GM21381 (cell line): ENCODE data around the gene ELK4.
A peak's percentile ranks its signal among the peaks of the same experiment; 100 is the strongest.

ENCODE experiments used
- ATAC-seq: cut with Tn5 transposase; IDR thresholded peaks from one replicate; pipeline ENCODE4 v1.9.1; 2021; ENCODE audit warnings: mild to moderate bottlenecking, moderate library complexity; ENCODE audit not compliant: unreplicated experiment

ELK4 gene

GRCh38 chr1:205631768-205632668, at the start of gene ELK4:
Gene ELK4, minus strand, starts transcription at chr1:205632011. Its CDS starts 8,129 bp downstream, at chr1:205623882.
- ATAC-seq = peak; percentile 82

- ATAC-seq = no peak
Measured at GRCh38 chr1:205681364-205681763, 49.6 kb upstream of the ELK4 start.

- no peak for ATAC-seq
Measured at GRCh38 chr1:205680073-205680851, 48.5 kb upstream of the ELK4 start, which contains the start of gene SLC45A3. Gene SLC45A3, minus strand, starts transcription at chr1:205680509. Its CDS starts 15,853 bp downstream, at chr1:205664656.

GRCh38 chr1:205678286-205679111, 46.7 kb upstream of the ELK4 start:
- no peak for ATAC-seq

GRCh38 chr1:205677167-205677566, 45.4 kb upstream of the ELK4 start:
- ATAC-seq = no peak

GRCh38 chr1:205676597-205676996, 44.8 kb upstream of the ELK4 start:
- ATAC-seq = no peak

- ATAC-seq = no peak
Measured at GRCh38 chr1:205676002-205676401, 44.2 kb upstream of the ELK4 start.

- ATAC-seq = no peak
Measured at GRCh38 chr1:205675247-205675646, 43.4 kb upstream of the ELK4 start.

- ATAC-seq = no peak
Measured at GRCh38 chr1:205672970-205673369, 41.2 kb upstream of the ELK4 start.

- ATAC-seq = no peak
Measured at GRCh38 chr1:205672395-205672889, 40.6 kb upstream of the ELK4 start.

- ATAC-seq = no peak
Measured at GRCh38 chr1:205670611-205671430, 39.0 kb upstream of the ELK4 start.

GRCh38 chr1:205670150-205670446, 38.3 kb upstream of the ELK4 start:
- ATAC-seq = no peak

GRCh38 chr1:205669341-205670149, 37.7 kb upstream of the ELK4 start:
- no peak for ATAC-seq

- ATAC-seq = no peak
Measured at GRCh38 chr1:205668951-205669340, 37.1 kb upstream of the ELK4 start.

- no peak for ATAC-seq
Measured at GRCh38 chr1:205667909-205668643, 36.3 kb upstream of the ELK4 start.

GRCh38 chr1:205666372-205667166, 34.8 kb upstream of the ELK4 start:
- ATAC-seq = no peak

- ATAC-seq = no peak
Measured at GRCh38 chr1:205665201-205666045, 33.6 kb upstream of the ELK4 start.
